GM11168 (cell line): ENCODE data around the gene ASTN1.

ENCODE experiments used
- in situ Hi-C: fragments of 300-500 bp; cut with MboI; formaldehyde crosslinking; loops from one replicate; pipeline ENCODE4 v1.12.0; 2022; ENCODE audit warnings: low sequenced_read_pairs; ENCODE audit not compliant: unreplicated experiment

ASTN1 gene

DNA sequence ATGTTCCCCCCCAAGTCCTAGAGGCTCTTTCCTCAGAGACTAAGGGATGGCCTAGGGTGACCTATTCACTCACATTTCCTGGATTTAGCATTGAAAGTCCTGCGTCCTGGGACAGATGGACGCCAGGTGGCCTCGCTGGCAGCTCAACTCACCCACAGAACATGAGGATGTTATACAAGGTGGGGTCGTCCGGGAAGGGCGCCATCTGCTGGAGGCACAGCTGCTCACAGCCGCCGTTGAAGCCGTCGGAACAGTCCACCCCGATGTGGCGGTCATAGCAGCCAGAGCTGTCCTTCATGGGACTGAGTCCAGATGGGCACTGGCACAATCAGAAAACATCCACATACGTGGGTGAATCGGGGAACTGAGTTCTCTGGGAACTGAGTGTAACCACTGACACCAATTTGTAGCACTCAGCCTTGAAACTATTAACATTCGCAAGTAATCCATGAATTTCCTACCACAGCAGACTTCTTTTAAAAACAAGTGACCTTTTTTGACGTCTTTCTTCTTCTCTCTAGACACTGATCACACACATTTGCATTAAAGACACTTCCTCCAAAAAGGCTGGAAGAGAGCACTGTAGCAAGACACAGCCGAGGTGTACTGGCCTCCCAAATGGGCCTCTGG is 215.4 kb downstream of the ASTN1 start:
- in situ Hi-C loops, result no loop called here

DNA sequence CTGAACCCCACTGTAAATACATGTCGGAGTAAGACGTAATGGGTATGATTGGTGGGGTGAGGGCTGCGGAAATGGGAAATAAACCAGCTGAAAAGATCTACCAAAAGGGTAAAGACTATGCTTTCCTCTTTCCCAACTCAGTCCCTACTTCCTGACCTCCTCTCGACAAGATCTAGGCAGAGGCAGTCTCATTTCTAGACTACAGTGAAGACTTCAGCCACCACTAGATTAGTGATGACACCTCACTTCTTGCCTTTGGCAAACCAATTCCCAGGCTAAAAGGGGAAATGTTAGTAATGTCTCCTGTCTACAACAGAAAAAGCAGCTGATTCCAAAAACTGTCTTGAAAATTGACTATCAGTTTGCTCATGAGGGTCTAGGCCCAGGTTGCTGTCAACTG is 219.9 kb downstream of the ASTN1 start:
- in situ Hi-C loops, result no loop called here

DNA sequence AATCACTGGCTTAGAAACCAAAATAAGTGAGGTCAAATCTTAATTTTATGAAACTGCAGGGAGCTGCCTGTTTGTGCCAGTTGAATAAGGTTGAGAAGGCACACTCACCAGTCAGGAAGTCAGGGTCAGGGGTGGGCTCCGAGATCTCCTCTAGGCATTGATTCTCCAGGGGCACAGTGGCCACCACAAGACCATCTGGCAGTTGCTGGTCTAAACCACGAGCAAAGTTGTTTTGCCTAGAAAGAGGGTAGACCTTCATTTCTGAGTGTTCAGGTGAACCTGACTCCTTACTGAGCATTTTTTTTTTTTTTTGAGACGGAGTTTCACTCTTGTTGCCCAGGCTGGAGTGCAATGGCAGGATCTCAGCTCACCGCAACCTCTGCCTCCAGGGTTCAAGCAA is 220.7 kb downstream of the ASTN1 start:
- in situ Hi-C loops, result no loop called here

DNA sequence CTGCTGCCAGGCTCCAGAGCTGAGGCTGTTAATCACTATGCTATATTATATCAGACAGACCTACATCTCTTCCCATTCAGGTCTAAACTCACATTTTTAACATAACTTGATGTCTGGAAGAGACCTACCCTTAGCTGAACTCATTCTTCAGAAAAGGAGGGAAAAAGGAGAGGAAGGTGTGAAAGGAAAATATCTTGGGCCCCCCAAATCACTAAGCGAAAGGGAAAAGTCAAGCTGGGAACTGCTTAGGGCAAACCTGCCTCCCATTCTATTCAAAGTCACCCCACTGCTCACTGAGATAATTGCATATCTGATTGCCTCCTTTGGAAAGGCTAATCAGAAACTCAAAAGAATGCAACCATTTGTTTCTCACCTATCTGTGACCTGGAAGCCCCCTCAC is 222.2 kb downstream of the ASTN1 start:
- in situ Hi-C loops, result no loop called here

DNA sequence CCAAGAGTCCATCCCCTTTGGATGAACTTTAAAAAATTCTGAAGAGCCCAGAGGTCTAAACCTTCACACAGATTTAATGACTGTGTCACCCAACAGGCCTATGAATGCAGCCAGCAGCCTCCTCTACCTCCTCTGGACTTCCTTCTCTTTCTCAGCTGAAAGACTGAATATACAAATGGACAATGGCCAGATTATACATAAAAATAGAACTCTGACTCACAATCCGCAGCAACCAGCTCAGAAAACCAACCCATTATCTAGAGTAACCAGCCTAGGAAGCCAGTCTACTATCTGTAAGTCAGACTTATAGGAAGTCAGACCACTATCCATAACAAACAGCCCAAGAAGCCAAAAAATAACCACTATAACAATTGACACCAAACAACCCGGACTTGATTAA is 224.5 kb downstream of the ASTN1 start:
- in situ Hi-C loops, result no loop called here

DNA sequence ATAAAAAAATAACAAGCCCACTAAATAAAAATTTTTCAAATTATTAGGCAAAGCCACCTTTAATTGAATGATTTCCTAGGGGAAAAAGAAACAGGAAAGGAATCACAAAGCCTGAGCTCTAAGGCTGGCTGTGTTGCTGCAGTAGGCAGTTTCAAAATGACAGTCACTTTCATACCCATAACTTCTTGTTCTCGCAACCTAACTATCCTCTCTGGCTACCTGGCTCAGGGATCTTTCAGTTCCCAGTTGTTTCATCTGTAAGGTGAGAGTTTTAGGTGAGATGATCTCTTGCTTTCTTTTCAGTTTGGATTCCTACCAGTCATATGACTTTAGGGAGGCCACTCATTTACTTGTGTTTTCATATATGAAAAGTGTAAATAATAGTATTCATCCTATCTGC is 226.1 kb downstream of the ASTN1 start:
- in situ Hi-C loops, result no loop called here

DNA sequence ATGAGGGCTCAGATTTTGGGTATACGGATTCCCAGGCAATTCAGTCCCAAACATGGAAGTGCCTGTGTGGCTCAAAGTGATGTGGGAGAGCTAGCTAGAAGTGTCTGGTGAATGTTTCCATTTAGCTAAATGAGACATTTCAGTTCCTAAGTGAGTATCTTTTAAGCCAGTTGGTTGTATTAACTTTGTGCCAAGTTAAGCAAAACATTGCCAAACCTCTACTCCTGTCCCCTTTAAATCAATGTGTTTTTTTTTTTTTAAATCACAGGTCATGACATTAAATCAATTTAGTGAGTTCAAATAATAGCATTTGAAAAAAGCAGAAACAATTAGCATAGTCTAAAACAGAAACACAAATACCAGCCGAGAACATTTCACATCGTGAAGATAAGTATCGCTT is 230.1 kb downstream of the ASTN1 start:
- in situ Hi-C loops, result no loop called here

DNA sequence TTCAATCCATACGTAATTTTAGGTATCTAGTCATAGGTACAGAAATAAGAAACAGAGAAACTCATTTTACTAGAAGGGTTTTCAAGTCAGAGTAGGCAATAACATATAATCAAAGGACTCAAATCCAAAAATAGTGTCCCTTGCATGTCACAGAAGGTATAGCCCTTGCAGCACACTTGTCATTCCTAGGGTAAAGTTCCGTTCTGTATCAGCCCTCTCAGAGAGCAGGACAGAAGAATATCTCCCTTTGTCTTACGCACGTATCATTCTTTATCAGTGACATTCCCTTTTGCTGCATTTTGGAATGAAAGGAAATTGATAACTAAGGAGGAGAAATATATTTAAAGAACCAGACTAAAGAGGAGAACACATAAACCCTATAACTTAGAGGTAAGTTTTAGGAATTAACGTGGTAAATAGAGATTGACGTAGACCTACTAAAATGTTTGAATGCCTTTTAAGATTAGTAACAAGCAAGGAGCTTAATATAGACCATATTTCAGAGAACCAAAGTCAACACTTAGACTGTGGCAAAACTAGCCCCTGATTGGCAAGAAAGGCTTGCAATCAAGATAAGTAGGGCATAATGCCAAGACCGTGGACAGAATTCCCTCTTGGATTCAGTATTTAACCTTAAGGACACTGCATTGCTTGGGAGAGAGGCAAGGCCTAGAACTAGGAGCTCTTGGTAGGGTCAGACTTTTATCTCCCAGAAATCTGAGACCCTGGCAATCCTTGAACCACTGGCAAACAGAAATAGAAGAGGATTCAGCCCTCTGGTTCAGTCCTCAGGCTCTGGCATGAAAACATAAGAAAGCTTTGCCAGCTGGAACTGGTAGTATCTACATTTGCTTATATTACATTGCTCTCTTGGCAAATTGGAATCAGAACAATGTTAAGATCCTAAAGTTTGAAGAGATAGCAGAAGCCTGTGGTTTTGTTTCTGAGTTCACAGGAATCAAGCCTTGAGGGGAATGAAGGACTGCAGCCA is 232.1 kb downstream of the ASTN1 start:
- in situ Hi-C loops, result no loop called here

DNA sequence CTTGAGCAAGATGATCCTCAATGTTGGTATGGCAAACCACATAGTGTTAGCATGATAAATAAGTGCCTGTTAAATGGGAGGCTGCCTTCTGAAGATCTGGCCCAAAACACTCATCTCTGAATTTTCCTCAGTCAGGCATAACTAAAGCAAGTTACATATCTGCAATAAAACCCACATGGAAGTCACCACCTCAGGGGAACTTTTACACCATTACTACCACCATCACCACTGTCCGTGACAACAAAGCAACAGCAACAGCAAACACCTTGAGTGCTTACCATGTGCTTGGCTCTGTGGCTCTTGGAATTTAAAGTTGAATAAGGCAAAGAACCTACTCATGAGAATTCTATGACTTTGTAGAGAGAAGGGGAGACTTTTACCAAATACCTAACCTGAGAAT is 233.0 kb downstream of the ASTN1 start:
- in situ Hi-C loops, result no loop called here

DNA sequence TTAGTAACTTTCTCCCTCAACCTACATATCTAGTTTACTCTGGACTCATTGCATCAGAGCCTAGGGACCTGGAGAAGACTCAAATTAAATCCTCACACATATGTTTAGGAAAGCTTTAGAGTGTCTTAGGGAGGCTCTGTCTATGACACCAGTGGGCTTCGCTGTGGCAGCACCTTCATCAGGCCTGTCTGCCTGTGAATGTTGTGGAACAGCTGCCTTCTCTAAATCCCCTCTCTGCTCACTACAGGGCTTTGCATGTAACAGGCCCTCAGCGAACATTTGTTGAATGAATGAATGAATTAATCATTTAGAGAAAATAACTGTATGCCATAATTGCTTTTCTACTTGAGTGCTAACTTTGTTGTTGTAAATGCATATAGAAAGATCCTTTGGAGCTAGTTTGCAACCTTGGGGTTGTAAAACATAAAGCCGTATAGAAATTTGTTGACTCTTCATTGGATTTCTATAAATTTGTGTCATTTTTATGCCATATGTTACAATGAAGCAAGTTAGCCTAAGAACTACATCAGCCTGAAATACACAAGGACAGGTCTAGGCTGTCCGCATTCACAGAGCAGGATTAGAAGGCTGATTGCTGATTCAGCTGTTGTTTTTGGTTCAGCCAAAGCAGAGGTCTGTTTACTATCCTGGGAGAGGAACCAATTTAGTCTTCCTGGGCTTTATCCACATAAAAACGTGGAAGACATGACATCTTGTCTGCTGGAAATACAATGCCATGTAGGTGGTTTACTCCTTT is 238.0 kb downstream of the ASTN1 start:
- in situ Hi-C loops, result no loop called here

DNA sequence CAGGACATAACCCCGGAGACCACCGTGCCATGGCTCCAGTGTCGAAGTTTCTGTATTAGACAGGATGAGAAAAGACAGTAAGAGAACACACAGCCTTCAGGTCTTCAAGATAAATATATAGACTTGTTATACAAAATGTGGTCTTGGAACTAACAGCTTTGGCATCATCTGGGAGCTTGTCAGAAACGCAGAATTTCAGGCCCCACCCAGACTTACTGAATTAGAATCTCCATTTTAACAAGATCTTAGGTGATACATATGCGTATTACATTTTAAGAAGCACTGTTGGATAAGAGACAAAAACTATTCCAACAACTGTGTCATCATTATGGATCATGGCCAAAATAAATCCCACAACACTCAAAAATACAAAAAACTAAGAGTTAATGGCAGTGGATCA is 239.3 kb downstream of the ASTN1 start:
- in situ Hi-C loops, result no loop called here

DNA sequence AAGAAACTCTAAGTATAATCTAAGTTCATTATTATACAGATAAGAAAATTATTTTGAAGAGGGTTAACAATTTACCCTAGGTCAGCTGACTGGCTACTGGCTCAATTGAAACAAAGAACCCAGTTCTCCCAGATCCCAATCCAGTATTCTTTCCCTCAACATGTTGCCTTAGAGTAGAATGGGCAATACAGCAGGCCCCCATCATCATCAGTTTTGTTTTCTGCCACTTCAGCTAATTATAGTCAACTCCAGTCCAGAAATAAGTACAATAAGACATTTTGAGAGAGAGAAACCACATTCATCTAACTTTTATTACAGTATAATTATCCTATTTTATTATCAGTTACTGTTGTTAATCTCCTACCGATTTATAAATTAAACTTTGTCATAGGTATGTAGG is 241.2 kb downstream of the ASTN1 start:
- in situ Hi-C loops, result no loop called here

DNA sequence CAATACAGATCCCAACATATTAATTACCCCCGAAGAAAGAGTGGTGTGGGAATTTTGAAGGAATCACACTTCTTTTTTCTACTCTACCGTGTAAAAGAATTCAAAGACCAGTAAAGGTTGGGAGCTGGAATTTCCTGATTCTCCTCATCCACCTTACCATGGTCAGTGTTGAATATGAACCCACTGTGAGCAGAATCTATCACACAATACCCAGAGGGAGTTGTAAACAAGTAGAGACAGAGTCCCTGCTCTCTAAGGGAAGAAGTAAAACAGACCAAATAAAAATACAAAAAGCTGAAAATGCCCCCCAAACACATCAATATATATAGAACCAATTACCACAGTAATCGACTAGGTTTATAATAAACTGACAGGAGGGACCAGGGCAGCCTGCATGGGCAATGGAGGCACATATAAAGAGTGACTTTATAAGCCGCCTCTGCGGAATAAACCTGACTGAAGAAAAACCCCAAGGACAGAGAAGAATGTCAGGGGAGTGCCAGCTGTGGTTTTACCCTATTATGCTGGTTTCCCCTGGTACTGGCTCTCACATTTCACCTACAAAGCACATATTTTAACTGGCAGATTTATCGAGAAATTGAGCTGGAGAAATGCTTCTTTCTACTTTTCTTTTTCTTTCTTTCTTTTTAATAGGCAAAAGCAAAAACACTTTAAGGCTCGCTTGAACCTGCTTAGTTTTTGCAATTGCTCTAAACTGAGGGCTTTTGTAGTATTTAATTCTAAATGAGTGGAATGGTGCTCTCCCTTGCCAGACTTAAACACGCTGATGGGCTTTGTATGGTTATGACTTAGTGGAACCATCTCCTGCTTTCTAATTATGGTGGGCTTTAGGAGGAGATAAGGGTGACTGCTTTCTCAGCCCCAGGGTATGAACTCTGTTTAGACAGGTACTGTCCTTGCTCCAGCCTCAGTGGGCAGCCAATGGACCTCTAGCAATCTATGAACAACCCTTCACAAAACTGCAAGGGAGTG is 244.8 kb downstream of the ASTN1 start:
- in situ Hi-C loops, result no loop called here

DNA sequence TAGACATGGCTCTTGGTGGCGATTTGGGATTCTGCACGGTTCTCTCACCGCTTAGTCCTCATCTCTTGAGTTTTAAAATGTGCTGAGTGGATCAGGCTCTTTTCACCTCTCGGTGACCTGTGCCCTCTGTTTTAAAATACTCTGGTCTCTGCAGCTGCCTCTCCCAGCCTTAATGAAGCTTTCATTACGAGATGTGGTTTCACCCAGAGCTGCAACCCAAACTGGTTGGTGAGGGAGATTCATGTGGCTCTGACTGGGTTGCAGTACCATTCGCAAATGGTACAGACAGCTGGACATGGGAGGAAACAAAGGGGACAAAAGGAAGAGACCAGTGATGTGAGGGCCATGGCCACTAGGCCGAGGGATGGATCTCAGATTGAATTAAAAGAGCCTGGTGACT is 258.9 kb downstream of the ASTN1 start:
- in situ Hi-C loops, result no loop called here

DNA sequence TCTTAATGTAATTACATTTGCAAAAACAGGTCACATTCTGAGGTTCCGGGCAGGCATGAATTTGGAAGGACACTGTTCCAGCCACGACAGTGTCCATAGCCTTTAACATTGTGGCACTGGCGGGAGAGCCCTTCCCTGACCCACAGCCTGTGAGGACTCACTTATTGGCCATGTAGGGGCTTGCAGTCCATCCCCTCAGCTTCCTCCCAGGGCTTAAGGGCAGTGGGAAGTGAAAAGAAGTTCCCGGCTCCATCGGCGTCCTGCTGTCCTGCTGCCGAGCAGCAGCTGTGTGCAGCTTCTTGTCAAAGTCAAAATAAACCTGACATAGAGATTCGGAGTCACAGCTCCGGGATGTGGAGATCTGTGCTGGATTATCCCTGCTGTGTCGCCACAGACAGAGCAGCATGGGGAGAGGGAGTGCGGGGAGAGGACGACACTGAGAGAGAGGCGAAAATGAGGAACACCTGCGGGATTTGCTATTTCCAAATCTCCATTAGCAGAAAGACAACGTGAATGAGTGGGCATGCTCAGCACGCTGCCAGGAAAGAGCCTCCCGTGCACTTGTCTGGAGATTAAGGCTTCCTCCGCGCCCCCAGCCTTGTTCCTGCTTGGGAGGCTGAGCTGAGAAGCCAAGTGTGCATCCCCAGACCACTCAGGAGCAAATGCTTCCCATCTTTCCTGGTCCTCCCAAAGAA is 260.3 kb downstream of the ASTN1 start:
- in situ Hi-C loops, result no loop called here

DNA sequence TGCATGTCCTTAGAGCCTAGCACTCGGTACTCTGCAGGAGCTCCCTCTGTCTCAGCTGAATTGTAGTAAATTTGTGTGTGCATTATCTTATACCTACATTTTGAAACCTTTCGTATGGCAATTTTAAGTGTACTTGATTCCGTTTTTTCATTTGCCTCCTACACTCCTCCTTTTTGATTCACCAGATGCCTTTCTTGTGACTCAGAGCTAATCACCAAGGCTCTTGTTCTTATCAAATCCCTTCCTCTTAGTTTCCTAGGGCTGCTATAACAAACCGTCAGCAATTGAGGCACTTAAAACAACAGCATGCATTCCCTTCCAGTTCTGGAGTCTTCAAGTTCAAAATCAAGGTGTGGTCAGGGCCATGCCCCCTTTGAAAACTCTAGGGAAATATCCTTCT is 261.0 kb downstream of the ASTN1 start:
- in situ Hi-C loops, result no loop called here

DNA sequence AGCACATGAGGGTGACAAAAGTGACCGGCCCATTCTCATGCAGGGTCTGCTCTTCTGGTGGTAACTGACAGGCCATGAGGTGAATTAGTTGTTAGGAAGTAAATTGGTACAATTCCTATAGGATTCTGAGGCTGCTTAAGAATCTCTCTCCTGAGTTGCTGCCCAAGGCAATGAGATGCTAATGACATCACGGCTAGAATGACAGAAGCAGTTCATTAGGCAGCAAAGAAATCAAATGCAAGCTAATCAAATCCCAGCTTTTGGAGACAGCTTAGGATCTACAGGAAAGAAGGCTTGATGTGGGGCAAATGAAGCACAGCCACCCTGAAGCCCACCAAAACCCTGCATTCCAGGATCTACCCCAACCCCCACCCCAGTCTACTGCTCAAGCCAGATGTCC is 265.2 kb downstream of the ASTN1 start:
- in situ Hi-C loops, result loop anchor here (25.0 kb wide), 1 partner anchor 288 kb away; no protein-coding TSS in a partner anchor

DNA sequence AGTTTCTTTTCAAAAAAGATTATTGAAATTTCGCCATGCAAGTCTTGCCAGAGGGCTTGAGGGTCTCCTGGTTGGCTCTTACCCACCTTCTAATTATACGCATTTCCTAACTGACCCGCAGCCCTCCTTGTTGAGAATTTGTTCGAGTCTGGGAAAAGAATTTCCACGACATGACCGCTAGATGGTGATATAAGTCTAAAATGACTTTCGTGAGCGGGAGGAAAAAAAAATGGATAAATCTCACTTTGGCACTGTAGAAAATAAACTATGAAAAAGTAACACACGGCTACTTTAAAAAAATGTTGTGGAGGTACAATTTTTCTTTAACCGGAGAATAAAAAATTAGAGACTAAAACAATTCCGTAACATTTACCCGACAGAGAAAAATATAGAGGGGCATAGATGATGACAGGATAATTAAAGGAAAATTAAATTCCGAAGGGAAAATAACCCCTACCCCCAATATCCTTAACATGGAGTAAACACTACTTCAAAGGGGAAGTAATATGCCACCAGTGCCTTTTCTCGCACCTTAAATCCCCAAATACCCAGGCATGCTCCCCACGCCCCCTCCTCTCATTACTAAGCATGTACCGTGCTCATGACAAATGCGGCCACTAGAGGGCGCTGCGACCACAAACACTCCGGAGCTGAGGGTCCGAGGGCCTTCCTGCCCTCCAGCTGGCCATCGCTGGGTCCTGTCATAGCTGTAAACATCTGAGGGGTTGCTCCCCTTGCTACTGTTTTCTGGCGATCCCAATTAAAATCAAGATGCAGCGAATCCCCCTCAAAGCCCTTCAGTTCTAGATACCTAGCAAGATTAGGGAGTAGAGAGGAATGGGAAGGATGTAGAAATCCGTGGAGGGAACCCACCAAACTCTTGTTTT is 266.9 kb downstream of the ASTN1 start:
- in situ Hi-C loops, result loop anchor here (25.0 kb wide), 1 partner anchor 290 kb away; no protein-coding TSS in a partner anchor
